ENCODE measurements around the gene MALRD1.

GRCh38 chr10:19708031-19708430, 659.4 kb downstream of the MALRD1 start:
- TF ChIP-seq CTCF (IDR thresholded peaks at IDR 0.05 in 8 of 11, conservative IDR thresholded peaks at IDR 0.05 in 3 of 11) (no peak), POLR2AphosphoS5 (IDR thresholded peaks at IDR 0.05) (no peak), POLR2A (IDR thresholded peaks at IDR 0.05) (no peak)
